ENCODE data around the gene MRPS15. TPM values are rescaled to one million over a fixed set of nuclear protein-coding genes. Genes with fewer than 3 reads are reported as not detected.

The MRPS15 gene
- total and polyA plus RNA-seq, 2 of the 13 experiments (the other 11 are each of a cell fraction or from before 2014, with no cell fraction given): 59.0 to 113 TPM

DNA sequence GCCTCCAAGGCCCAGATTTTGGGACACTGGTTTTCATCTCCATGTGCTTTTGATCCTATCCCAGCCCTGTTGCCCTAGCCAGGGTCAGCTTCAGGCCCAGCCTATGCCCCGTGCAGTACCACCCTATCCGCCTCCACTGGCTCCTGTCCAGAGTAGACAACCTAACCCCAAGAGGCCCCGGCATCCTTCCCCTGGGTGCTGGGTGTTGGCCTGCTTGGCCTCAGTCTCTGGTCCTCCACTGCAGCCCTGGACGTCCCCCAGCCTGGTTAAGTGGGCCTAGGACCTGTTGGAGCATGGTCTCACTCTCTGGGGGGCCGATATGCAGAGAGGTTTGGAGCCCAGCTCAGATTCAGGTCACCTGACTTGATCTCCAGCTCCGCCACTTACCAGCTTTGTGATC, 16.9 kb upstream of the MRPS15 start (continued):
- TF ChIP-seq ZSCAN31 (CRISPR knock-in tag; IDR thresholded peaks at IDR 0.05; ENCODE audit: low read depth) (no peak), PHF5A (CRISPR knock-in tag; IDR thresholded peaks at IDR 0.05; ENCODE audit: low read depth, unreplicated experiment) (no peak), ZNF782 (CRISPR knock-in tag; IDR thresholded peaks at IDR 0.05; ENCODE audit: borderline replicate concordance) (no peak), YY1 (IDR thresholded peaks at IDR 0.05; ENCODE audit: insufficient read depth, insufficient replicate concordance, low read depth, low read length) (no peak)
- TF ChIP-seq, protein P1, sequence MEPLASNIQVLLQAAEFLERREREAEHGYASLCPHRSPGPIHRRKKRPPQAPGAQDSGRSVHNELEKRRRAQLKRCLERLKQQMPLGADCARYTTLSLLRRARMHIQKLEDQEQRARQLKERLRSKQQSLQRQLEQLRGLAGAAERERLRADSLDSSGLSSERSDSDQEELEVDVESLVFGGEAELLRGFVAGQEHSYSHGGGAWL (CRISPR knock-in tag; IDR thresholded peaks at IDR 0.05): no peak

DNA sequence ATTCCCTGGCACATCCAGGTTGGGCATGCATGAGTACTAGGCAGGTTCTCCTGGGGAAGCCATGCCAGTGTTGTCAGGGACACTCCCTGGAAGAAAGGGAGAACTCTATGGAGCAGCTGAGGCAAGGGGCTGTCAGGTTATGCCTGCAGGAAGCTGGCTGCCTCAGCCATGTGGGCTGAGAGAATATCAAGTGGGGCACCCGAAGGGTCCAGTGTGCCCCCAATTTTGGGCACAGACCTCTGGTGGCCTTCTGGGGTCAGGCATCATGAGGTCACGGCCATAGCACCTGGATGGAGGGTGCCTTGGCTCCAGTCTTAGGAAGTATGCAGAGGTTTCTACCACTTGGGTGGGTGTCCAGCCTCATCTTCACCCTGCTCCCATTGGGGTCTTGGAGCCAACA, 16.0 kb upstream of the MRPS15 start:
- ChIA-PET POLR2A (no interaction called here), CTCF (ENCODE audit: low intra/inter-chr PET ratio, low total read pairs) (no interaction called here)
- Histone ChIP-seq H3K9ac (ENCODE audit: insufficient read depth, low read depth, low read length) (no peak overlapping the region), H4K20me1 (ENCODE audit: insufficient read depth, low read length) (no peaks in the 10 kb centered on the region), H3K27ac (ENCODE audit: extremely low read length, insufficient read depth, low read length) (no peak overlapping the region), H3K36me3 (replicated peaks in 1 of 2; ENCODE audit: control insufficient read depth in 1 of 2, insufficient read depth in 2 of 2, low read length in 2 of 2) (peaks cover 0 to 3% of the 10 kb centered on the region in 2 experiments; a peak in 1 of 5 replicates), H3K4me1 (ENCODE audit: insufficient read depth, low read length) (peaks cover 36% of the 10 kb centered on the region), H3K4me2 (ENCODE audit: low read depth, low read length) (no peak overlapping the region), H3K79me2 (ENCODE audit: insufficient read depth, low read length) (no peaks in the 10 kb centered on the region), H3K27me3 (ENCODE audit: control insufficient read depth in 1 of 2, insufficient read depth in 2 of 2, low read length in 2 of 2) (no peaks in the 10 kb centered on the region; a peak in 1 of 5 replicates), H2AFZ (ENCODE audit: low read length) (no peak overlapping the region), H3K4me3 (replicated peaks in 1 of 3; ENCODE audit: insufficient read depth in 1 of 3, low read depth in 2 of 3, low read length in 3 of 3) (no peak overlapping the region), H3K9me3 (ENCODE audit: low read length) (no peaks in the 10 kb centered on the region)
- ATAC-seq (no peak), DNase-seq (ENCODE audit: low spot score) (no peak), FAIRE-seq (no peak)
- BruUV-seq (replicated peaks): no TSS peak
- intact Hi-C loops (cut with micrococcal nuclease; ENCODE audit: unreplicated experiment): no loop called here
- WGBS (ENCODE audit: low lambda C conversion rate): no CpG with 5 or more reads among the region's 2 CpGs
- TF ChIP-seq ZC3H4 (CRISPR knock-in tag; IDR thresholded peaks at IDR 0.05; ENCODE audit: borderline replicate concordance) (no peak), SNAPC2 (CRISPR knock-in tag; IDR thresholded peaks at IDR 0.05) (no peak), HOXA7 (CRISPR knock-in tag; IDR thresholded peaks at IDR 0.05) (no peak), ZNF501 (CRISPR knock-in tag; IDR thresholded peaks at IDR 0.05) (no peak), FOXJ3 (CRISPR knock-in tag; IDR thresholded peaks at IDR 0.05; ENCODE audit: borderline replicate concordance) (no peak), MBNL3 (CRISPR knock-in tag; conservative IDR thresholded peaks at IDR 0.05) (no peak), HNRNPUL1 (IDR thresholded peaks at IDR 0.05; ENCODE audit: low read depth, low read length) (no peak), KLF6 (CRISPR knock-in tag; IDR thresholded peaks at IDR 0.05) (no peak), CC2D1A (CRISPR knock-in tag; IDR thresholded peaks at IDR 0.05) (no peak)
- TF ChIP-seq, protein P2, sequence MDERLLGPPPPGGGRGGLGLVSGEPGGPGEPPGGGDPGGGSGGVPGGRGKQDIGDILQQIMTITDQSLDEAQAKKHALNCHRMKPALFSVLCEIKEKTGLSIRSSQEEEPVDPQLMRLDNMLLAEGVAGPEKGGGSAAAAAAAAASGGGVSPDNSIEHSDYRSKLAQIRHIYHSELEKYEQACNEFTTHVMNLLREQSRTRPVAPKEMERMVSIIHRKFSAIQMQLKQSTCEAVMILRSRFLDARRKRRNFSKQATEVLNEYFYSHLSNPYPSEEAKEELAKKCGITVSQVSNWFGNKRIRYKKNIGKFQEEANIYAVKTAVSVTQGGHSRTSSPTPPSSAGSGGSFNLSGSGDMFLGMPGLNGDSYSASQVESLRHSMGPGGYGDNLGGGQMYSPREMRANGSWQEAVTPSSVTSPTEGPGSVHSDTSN (CRISPR knock-in tag; IDR thresholded peaks at IDR 0.05): no peak
- in situ Hi-C loops (cut with HindIII; ENCODE audit: extremely low pct_ligation_motif_present, low pct_unique_long_range_greater_than_20kb): no loop called here

Measured in HepG2 (cell line).